NCI-H146 treated with DMSO at 0.1 percent for 48 hours (cell line): ENCODE data around the gene ANKRD7.
"Not testable (repeated sequence)": the region's sequence is repeated elsewhere in the genome, so short reads cannot be mapped to it uniquely, and the experiment has no call there.

Experiments
- DNase-seq: peaks from one replicate; lab custom pipeline; 2025; ENCODE audit not compliant: unreplicated experiment; lab: John Stamatoyannopoulos, UW

ANKRD7 gene

DNA sequence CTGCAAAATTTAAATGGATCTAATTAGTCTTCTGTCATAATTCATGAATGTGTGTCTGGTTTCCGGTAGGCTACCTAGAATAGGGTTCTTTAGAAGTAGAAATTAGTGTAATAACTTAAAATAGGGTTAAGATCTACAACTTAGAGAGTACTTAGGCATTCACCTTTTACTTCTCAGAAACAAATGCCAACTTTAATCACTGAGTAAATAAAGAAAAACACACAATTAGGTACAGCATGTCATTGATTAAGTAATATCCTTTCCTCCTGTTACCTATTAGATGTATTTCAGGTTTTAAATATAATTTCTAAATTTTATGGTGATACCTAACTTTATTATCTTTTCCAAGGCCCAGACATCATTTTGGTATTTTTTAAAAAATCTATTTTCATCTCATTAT lies 9.3 kb downstream of the ANKRD7 start:
- no peak for DNase-seq

DNA sequence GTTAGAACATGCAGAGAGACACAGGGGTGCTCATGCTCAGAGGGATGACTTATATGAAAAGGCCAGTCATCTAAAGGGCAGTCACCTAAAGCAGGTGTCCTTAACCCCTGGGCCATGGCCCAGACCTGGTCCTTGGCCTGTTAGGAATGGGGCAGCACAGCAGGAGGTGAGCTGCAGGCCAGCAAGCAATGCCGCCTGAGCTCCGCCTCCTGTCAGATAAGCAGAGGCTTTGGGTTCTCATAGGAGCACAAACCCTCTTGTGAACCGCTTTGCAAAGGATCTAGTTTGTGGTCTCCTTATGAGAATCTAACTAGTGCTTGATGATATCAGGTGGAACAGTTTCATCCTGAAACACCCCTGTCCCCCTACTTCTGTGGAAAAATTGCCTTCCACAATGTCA lies 14.5 kb downstream of the ANKRD7 start:
- DNase-seq: no peak

DNA sequence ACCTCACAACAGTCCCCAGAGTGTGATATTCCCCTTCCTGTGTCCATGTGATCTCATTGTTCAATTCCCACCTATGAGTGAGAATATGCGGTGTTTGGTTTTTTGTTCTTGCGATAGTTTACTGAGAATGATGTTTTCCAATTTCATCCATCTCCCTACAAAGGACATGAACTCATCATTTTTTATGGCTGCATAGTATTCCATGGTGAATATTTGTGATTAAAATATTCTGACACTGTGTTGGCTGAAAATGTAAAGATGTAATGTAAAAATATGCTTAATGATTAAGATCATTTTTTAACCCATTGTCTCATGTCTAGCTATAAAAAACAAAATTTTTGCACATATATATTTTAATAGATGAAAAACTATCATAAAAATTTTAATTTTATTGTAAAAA lies 15.8 kb downstream of the ANKRD7 start:
- not testable (repeated sequence) for DNase-seq

DNA sequence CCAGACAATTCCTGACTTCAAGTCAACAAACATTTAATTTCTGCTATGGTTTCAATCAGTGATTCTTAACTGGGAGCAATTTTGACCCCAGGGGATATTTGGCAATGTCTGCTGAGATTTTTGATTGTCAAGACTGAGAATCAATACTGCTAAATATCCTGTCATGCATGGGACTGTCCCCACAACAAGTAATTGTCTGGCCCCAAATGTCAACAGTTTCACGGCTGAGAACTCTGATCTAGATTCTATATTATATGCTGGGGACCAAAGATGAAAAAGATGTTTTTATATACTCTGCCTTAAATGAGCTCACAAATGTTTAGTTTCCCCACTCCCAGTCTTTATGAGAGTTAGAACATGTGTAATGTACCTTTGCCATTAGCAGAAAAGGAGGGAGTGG lies 19.2 kb downstream of the ANKRD7 start:
- DNase-seq: no peak

DNA sequence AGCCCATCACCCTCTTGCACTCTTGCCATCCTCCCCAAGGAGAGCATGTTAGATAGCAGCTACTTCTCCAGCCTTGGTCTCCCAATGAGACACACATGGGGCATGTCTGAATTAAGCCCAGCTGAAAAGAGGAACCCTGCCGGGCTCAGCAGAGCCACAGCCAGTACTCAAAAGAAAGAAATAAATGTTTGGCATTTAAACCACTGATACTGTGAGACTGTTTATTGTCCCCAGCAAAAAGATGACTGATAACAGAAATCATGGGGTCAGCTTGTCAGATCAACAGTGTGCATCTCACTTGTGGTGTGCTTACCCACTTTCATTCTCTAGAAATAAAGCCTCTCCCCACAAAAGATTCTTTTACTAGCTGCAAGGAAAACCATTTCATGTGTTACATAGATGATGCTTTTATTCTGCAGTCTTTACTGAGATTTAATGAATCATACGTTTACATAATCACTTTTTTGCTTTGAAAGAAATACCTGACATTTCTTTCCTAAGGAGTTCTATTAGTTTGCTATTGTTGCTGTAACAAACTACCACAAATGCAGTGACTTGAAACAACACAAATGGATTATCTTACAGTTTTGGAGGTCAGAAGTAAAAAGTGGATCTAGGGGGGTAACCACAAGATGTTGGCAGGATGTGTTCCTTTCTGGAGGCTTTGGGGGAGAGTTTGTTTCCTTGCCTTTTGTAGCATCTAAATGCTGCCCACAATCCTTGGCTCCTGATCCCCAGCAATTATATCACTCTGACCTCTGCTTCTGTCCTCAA lies 20.9 kb downstream of the ANKRD7 start:
- DNase-seq: no peak

DNA sequence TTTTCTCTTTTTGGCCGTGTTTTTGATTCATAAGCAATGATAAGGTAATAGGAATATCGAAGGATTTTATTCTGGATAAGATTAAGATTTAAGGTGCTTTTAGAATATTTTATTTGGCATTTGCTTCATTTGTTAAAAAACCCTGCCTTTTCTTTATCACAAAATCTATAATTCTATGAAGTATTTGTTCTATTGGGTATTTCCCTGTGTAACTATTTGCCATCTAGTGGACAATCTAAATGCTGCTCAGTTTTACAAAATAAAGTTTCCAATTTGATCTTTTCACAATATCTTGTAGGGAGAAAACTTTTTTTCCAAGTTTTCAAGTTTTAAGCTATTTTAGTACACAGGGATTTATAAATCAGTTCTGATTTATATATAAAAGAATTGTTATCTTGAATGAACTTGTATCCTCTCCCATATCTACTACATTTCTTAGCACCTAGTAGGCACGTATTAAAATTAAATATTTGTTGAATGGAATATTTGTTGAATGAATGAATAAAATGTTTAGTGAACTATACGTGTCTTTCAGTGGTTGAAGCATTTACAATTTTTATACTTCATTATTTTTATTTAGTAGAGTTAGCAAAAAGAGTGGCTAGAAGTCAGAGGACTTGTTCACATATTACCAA lies 26.5 kb downstream of the ANKRD7 start:
- no peak for DNase-seq

DNA sequence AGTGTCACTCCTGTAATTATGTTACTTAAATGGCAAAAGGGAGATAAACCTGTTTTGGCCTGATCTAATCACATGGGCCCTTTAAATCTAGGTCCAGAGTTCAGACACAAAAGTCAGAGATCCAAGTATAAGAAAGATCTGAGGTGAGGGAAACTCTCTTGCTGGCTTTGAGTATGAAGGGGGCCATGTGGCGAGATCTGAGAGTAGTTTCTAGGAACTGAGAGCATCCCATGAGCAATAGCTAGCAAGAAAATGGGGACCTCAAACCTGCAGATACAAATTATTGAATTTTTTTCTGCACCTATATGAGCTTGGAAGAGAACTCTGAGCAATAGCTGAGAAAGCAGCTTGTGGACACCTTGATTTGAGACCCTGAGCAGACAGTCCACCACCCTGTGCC lies 27.6 kb downstream of the ANKRD7 start:
- no peak for DNase-seq

DNA sequence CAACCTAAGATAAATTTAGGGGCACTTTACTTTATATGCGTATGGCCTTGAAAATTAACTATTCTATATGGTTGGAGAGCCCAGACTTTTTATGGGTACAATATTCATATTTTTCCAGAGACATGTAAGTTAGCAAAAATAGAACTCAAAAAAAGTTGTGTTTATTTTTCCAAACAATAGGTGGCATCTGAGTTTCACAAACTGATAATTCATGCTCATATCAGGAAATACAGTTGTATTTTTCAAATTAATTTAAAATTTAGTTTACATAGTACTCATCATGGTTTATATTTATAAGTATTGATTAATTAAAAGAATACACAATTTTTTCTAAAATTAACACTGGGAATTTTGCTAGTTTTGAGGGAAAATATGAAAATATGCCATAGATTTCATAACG lies 34.6 kb downstream of the ANKRD7 start:
- DNase-seq: no peak

DNA sequence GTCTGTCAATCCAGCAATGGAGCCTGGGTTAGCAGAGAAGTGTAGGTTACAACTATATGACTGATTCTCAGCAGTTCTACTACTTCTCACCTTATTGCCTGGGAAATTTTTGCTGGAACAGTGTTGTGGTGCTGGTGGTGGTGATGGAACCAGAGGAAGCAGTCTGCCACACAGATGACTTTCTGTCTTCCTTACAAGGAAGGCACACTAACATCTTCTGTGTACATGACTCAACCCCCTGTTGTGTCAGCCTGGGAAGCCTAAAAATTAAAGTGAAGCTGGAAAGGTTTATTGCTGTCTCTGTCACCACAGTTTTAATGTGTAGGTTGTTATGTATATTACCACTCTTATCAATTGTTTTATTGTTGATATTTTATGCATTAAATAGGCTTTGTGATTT lies 40.3 kb downstream of the ANKRD7 start:
- no peak for DNase-seq

DNA sequence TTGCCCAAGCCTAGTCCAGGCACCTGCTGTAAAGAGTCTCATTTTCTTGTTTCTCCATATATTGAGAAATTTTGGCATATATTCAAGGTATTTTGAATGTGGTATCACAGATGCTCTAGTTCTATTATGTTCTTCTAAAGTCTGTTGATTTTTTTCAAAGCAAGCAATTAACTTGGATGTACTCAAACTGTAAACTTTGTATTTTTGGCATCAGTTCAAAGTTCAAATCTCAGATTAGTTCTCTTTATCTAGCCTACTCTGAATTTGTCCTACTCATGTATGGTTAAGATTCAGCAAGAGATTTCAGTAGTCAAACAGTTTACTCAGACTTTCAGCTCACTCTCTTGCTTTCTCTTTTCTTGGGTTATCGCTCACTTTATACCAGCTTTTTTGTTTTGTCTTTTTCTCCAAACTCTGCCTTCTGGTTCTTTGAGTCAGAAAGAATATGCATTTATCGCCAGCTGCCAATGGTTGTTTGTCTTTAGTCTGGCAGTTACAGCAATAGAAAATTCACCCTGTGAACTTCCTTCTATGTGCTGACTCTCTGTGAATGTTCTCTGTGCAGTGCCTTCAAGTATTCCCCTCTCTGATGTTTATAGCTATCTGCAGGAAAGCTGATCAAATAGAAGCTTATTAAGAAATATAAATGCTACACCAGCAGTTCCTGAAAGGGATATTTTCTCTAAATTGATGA lies 56.0 kb downstream of the ANKRD7 start:
- DNase-seq: no peak

DNA sequence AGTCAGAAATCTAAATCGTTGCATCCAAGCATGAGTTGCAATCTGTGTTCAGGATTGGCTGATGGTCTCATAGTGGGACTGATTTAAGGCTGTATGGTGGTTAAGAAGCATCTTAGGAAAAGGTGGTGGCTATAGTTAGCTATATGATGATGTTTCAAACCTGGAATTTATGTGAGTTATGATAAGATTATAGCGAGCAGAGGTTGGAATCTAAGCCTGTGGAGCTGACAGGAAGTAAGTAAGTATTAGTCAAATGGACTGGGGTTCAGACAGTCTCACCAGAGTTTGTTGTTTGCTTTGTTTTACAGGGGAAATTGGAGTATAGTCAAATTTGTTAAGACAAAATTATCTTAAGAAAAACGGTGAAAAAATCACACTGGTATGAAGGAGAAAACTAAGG lies 56.7 kb downstream of the ANKRD7 start:
- no peak for DNase-seq

DNA sequence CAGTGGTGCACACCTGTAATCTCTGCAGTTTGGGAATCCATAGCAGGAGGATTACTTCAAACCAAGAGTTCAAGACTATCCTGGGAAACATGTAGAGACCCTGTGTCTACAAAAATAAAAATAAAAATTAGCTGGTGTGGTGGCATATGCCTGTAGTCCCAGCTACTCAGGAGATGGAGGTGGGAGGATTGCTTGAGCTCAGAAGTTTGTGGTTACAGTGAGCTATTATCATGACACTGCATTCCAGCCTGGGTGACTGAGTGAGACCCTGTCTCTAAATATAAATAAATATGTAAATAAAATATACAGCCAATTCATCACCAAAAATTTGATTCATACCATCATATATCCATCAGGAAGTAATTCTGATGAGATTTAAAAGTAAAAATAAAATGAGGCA lies 60.9 kb downstream of the ANKRD7 start:
- DNase-seq: no peak

DNA sequence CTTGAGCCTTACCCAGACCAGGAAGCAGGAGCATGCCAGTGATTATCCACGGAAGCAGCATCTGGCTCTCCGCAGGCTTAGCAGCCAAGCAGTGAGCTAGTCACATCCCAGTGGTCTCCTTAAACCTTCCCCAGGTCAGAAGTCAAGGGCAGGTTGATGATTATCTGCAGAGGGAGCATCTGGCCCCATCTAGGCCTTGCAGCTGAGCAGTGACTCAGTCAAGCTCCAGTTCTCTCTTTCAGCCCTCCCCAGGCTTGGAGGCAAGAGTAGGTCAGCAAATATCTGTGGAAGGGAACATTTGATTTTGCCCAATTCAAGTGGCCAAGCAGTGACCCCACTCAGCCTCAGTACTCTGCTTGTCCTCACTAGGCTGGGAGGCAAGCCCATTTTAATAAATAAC lies 61.6 kb downstream of the ANKRD7 start:
- no peak for DNase-seq

DNA sequence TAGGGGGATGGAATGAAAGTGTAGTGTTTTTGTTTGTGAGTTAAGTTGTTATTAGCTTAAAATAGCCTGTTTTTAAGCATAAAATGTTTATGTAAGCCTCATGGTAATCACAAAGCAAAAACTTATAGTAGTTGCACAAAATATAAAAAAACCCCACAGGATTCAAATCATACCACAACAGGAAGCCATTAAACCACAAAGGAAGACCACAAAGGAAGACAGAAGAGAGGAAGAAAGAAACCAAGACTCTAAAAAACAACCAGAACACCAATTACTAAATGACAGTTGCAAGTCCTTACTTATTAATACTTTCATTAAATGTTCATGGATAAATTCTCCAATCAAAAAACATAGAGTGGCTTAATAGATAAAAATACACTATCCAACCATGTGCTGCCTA lies 63.6 kb downstream of the ANKRD7 start:
- DNase-seq: no peak

DNA sequence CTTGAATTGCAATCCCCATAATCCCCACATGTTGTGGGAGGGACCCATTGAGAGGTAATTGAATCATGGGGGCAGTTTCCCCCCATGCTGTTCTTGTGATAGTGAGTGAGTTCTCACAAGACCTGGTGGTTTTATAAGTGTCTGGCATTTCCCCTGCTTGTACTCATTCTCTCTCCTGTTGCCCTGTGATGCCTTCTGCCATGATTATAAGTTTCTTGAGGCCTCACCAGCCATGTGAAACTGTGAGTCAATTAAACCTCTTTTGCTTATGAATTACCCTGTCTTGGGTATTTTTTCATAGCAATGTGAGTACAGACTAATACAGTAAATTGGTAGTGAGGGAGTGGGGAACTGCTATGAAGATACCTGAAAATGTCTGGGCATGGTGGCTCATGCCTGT lies 65.0 kb downstream of the ANKRD7 start:
- DNase-seq: no peak
